Measurements from ENCODE around the gene DCUN1D4.

- TF ChIP-seq ELF1 (IDR thresholded peaks at IDR 0.05): no peak
- TF ChIP-seq RAD21 (IDR thresholded peaks at IDR 0.05; ENCODE audit: low read length): no peak
- no peak for TF ChIP-seq TAF1 (IDR thresholded peaks at IDR 0.05; ENCODE audit: borderline replicate concordance, low read depth, low read length)
- no peak for TF ChIP-seq POLR2AphosphoS5 (IDR thresholded peaks at IDR 0.05; ENCODE audit: low read depth, low read length)
- no peak for TF ChIP-seq CTCF (IDR thresholded peaks at IDR 0.05)
- no peak for TF ChIP-seq RXRA (IDR thresholded peaks at IDR 0.05; ENCODE audit: borderline replicate concordance, low read depth)
- TF ChIP-seq EP300 (IDR thresholded peaks at IDR 0.05; ENCODE audit: borderline replicate concordance in 1 of 2, low read depth in 1 of 2, low read length in 1 of 2): no peak
Observed at GRCh38 chr4:51942108-51942832, 99.3 kb downstream of the DCUN1D4 start.
